Medulla oblongata (tissue), 1 donor: ENCODE measurements around the gene LCNL1.

ENCODE experiments used
- DNase-seq: peaks from one replicate; pipeline ENCODE4 v3.0.0-alpha.2; 2015; ENCODE audit errors: extremely low spot score

The LCNL1 gene

DNA sequence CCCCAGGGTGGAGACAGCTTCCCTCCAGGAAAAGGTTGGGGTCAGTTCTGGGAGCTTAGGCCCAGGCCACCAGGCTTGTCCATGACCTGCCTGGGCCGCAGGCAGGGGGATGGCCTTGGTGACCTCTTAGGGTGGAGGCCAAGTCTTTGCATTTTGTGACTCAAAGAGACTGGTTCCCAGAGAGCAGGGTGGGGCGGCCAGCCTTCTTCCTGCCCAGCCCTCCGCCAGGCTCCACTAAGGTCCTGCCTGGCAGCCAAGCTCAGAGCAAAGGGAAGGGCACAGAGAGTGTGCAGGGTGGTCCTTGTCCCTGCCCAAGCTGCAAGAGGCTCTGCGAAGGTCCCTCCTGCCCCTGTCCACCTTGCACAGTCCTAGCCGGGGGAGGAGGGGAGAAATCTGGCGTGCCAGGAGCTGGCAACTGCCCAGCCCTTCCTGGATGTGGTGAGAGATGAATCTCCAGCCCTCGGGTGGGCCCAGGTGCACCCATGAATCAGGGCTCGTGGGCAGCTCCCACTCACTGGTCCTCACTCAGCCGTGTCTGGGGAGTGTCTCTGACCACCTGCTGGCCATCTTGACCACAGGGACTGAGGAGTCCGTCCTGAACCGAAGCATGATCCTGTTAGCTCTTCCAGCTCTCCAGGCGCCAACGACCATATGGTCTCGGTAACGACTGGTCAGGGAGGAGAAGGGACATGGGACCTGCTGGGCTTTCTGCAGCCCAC lies 7.8 kb upstream of the LCNL1 start:
- no peak for DNase-seq

DNA sequence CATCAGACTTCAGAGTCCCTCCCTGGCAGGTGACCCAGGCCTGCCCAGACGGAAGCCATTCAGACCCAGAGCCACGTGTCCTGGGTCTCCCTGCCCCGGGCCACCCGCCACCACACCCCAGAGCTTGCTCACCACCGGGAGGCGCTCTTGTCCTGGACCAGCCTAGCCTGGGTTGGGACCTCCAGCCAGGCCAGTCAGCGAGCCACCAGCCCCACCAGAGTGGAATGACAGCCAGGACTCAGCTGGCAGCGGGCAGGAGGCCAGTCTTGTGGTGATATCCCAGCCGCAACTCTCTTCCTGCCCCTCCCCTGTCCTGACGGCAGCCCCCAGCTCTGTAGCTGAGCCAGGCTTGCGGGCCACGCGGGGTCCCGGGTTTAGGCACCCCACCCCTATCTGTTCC lies 7.1 kb upstream of the LCNL1 start:
- DNase-seq, result peak; percentile 84

DNA sequence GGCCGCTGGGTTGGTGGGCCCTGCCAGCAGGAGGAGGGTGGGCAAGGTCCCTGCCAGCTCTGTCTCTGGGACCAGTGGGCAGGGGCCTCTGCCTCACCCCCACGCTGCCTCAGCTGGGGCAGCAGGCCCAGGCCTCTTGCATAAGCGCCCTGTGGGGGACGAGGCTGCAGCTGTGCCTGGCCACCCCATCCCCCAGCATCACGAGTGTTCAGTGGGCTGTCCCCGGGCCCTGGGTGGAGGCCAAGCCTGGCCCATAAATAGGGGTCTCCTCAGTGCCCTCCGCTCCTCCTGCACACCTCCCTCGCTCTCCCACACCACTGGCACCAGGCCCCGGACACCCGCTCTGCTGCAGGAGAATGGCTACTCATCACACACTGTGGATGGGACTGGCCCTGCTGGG lies 5.6 kb upstream of the LCNL1 start, which contains the start of gene PTGDS:
TSS of gene PTGDS (plus strand) at position 282 of the 400 bp plus-strand sequence. CDS start at position 357, 75 bp downstream.
- DNase-seq, result peak; percentile 95

DNA sequence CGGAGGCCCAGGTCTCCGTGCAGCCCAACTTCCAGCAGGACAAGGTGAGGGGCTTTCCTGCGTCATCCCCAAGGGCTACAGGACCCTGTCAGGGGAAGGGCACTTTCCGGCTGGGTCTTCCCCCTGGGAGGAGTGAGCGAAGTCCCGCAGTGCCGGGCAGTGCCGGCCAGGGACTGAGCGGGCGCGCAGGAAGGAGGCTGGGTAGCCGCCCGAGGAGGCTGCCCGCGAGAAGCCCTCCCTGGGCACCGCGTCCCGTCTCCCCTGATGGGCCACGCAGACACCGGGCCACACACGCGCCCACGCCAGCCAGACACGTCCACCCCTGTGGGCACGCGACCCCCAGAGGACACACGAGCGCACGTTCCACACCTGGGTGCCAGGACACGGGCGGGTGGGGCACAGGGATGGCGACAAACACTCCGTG lies 5.1 kb upstream of the LCNL1 start:
- DNase-seq, result no peak

DNA sequence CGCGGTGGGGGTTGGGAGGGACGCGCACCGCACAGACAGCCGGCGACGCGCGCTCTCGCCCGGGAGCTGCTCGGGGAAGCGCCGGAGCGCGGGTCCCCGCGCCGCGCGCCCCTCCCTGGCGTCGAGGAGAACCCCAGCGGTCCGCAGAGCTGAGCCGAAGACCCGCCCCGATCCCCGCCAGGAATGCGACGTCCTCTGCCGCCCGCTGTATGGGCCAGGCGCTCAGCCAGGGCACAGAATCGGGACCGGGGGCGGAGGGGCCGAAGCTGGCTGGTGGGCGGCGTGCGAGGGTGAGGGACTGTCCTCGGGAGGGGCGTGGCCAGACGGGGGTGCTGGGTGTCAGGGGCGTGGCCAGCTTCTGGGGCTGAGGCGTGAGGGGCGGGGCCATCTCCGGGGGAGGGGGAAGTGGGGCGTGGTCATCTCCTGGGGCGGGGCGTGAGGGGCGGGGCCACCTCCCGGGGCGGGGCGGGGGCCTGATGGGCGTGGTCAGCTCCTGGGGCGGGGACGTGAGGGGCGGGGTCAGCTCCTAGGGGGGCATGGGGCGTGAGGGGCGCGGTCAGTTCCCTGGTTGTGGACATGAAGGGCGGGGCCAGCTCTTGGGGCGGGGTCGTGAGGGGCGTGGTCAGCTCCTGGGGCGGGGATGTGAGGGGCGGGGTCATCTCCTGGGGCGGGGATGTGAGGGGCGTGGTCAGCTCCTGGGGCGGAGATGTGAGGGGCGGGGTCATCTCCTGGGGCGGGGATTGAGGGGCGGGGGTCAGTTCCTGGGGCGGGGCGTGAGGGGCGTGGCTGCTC lies 4.5 kb upstream of the LCNL1 start:
- DNase-seq, result peak; percentile 91

DNA sequence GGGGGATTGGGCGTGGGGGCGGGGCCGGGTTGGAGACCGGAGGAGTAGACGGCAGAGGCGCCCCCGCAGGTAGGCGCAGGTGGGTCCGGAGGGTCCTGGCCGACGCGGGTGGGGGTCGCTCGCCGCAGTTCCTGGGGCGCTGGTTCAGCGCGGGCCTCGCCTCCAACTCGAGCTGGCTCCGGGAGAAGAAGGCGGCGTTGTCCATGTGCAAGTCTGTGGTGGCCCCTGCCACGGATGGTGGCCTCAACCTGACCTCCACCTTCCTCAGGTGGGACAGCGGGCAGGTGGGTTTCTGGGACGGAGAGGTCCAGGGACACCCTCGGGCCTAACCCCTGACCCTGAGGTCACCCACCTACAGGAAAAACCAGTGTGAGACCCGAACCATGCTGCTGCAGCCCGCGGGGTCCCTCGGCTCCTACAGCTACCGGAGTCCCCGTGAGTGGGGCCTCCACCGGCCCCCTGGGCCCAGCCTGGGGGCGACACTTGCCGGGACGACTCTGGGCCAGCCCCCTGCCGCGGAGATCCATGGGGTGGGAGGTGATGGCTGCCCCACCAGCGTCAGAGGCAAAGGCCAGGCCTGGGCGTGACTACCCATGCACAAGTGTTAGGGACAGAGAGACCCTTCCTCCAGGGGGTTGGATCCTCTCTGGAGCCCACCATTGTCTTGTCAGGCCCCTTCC lies 3.8 kb upstream of the LCNL1 start:
- no peak for DNase-seq

DNA sequence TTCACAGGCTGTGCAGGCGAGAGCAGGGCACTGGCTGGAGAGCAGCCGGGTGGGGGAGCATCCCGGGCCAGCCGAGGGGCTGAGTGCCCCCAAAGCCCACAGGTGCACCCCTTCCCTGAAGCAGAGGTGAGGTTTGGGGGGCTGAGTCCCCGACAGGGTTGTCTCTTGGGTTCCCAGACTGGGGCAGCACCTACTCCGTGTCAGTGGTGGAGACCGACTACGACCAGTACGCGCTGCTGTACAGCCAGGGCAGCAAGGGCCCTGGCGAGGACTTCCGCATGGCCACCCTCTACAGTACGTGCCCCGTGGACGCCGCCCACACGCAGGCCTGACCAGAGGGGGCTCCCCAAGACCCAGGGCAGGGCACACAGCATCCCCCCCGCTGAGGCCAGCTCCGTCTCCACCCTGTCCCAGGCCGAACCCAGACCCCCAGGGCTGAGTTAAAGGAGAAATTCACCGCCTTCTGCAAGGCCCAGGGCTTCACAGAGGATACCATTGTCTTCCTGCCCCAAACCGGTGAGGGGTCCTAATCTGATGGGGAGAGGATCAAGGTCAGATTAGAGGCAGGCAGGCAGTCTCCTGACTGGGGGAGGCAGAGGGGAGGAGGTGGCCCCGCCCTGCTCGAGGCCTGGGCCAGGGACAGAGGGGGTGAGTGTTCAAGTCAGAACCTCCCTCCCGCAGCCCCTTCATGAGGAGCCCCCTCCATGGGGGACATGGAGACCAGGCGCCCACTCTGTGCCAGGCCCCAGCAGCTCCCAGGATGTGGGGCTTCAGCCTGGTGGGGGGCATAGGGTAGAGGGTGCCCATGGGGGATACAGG lies 2.8 kb upstream of the LCNL1 start:
- peak; percentile 33 for DNase-seq

DNA sequence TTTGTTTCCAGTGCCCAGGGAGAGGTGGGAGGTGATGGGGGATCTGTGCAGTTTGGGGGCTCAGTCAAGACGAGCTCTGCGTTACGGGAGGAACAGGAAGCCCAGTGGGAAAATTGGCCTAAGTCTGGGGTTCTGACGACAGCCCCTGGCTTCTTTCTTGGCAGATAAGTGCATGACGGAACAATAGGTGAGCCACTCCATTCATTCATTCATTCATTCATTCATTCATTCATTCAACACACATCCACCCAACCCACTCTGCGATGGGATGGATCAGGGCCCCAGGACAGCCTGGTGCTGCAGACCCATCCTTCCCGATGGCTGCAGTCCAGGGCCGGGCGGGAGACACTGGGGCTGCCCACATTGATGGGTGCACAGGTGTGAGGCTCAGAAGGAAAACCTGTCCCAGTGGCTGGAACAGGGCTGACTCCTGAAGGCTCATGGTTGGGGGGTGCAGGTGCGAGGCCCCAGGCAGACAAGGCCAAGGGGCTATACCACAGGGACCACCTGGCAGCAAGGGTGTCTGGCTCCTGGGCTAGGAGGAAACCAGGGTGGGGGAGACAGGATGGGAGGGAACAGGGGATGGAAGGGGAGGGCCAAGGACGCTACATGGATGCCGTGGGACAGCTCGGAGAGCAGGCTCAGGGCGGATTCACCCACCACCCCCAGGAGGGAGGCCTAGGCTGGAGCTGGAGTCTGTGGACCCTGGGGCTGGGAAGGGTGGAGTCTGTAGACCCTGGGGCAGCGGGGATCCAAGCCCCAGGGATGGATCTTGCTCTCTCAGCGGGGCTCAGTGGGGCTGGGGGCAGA lies 1.9 kb upstream of the LCNL1 start:
- peak; percentile 31 for DNase-seq

DNA sequence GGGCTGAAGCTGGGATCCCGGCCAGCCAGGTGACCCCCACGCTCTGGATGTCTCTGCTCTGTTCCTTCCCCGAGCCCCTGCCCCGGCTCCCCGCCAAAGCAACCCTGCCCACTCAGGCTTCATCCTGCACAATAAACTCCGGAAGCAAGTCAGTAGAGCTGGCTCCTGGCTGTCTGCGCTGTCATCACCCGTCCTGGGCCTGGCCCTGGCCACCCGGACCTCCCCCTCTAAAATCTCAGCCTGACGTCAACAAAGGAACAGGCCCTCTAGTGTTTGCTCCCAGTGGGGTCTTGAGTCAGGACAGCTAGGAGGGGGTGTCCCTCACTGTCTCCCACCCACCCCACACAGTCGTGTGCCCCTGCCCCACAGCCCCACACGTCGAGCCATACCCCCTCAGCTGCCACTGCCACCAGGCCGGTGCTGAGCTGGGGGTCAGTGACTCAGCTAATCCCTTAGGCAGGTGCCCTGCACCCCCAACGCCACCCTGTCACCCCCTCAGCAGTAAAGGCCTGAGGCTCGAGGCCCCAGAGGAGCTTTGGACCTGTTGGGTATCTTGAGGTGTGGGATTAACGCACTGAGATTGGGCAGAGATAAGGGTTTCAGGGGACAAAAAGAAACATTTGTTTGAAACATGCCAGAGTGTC lies 1.1 kb upstream of the LCNL1 start:
- peak; percentile 82 for DNase-seq

DNA sequence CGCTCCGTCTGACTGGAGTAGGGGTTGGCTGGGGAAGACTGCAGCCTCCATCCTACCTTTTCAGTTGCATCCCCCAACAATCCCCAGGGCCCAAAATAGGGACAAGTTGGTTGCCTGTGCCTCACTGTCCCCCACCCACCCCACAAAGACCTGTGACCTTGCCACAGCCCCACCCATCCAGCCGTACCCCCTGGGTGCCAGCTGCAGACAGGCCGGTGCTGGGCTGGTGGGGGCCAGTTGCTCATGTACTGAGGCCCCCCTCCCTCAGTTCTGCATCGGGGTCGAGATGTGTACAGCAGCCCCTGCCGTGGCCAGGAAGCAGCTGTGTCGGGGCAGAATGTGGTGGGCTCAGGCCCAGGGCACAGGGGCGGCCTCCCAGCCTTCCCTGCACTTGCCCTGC lies 374 bp downstream of the LCNL1 start:
- DNase-seq, result peak; percentile 43

DNA sequence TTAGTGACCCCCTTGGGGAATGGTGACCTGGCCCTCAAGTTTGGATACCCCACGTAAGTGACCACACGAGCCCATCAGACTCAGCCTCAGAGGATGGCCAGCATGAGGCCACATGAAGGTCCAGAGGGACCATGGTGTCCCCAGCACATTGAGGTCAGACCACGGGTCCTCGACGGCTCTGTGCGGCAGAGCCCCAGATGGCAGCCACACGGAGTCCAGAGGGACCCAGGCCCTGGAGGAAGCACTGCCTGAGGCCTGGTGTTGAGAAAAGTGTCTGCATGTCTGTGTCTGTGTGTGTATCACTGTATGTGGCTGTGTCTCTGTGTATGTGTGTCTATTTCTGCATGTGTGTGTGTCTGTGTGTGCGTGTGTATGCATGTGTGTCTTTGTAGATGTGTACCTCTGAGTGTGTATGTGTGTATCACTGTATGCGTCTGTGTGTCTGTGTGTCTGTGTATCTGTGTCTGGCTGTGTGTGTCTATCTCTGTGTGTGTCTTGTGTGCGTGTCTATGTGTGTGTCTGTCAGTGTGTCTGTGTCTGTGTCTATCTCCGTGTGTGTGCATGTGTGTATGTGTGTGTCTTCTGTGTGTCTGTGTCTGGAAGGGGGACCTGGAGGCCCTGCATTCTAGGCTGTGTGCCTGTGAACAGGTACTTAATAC lies 992 bp downstream of the LCNL1 start:
- DNase-seq, result peak; percentile 48

DNA sequence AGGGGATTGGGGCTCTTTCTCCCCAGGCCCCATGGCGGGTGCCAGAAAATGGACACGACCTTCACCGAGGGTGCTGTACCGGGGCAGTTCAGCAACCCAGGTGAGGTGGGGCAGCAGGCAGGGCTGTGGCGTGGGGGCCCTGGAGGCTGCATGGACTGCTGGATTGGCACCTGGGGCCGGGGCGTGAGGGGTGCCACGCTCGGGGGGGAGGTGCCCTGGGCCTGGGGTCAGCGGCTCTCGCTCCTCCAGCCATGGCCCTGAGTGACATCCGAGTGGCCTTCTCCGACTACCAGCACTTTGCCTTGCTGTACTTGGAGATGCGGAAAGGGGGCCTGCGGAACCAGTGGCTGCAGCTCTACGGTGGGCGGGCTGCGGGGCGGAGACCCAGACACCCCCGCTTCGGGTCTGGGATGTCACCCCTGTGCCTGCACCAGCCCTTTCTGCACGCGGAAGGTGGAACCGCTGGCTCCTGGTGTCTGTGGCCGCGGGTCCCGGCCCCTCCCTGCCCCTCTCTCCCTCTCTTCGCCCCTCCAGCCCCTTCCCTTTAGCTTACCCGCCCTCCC lies 1.8 kb downstream of the LCNL1 start:
- peak; percentile 17 for DNase-seq

DNA sequence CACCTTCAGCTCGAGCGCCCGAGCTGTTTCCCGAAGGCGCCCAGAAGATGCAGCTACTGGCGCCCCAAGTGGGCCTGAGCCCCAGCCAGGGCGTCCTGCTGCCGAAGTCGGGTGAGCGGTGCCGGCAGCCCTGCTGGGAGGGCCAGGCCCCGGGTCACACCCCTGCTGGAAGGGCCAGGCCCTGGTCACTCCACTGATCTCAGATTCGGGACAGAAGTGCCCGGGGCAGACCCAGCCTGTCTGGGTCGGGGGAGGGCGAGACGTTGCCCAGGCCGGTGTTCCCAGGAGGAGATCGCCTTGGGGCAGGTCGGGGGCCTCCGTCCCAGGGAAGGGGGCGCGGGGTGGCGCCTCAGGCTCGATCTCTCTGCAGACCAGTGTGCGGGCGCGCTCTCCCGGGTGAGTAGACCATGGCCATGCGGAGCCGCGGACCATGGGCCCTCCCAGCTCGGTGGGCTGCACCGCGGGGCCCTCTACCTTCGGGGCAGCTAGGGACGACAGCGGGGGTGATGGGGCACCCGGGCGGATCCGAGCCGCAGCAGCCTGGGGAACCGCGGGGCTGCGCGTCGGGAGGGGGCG lies 2.3 kb downstream of the LCNL1 start:
- peak; percentile 13 for DNase-seq

DNA sequence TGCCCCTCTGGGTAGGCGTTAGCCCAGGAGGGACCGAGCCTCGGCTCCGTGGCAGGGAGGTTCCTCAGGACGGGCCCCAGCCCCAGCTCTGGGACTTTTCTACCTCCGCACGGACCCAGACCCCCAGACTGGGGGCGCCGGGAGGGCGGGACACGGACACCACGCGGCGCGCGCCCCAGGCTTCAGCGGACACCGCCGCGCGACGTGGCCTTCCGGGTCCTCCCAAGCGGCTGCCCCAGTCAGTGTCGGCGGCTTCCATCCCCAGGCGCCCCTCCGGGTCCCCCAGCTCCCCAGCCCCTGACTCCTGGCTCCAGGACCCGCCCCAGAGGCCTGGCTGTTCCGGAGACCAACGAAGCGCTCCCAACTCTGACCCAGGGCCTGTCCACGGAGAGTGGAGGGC lies 3.1 kb downstream of the LCNL1 start:
- no peak for DNase-seq

DNA sequence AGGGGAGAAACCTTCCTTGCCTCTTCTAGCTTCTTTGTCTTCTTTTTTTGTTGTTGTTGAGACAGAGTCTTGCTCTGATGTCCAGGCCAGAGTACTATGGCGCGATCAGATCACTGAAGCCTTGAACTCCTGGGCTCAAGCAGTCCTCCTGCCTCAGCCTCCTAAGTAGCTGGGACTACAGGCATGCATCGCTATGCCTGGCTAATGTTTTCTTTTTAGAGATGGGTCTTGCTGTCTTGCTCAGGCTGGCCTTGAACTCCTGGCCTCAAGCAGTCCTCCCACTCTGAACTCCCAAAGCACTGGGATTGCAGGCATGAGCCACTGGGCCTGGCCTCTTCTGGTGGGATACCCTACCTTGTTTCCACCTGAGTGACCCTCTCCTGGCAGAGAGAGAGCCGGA lies 6.1 kb downstream of the LCNL1 start:
- no peak for DNase-seq

DNA sequence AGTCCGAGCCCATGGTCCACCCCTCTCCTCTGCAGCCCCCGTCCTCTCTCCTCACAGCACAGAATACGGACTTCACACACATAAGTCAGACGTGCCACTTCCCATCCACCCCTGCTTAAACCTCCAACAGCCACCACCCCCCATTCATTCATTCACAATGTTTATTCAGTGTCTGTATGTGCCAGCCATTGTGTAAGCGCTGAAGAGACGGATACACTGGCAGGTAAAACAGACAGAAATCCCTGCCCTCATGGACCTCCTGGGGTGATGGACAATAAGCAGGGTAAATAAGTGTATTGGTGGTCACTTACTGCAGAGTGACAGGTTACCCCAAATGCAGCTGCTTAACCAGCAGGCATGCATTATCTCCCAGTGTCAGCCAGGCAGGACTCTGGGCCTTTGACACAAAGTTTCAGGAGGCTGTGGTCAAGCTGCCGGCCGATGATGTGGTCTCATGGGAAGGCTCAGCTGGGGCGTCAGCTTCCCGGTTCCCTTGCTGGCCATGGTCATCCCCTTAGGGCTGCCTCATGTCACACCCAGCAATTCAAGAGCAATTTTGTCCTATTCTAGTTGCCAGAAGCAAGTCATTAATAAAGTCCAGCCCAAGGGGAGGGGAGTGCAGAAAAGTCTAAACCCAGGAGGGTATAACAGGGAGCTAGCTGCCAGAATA lies 7.6 kb downstream of the LCNL1 start:
- no peak for DNase-seq

DNA sequence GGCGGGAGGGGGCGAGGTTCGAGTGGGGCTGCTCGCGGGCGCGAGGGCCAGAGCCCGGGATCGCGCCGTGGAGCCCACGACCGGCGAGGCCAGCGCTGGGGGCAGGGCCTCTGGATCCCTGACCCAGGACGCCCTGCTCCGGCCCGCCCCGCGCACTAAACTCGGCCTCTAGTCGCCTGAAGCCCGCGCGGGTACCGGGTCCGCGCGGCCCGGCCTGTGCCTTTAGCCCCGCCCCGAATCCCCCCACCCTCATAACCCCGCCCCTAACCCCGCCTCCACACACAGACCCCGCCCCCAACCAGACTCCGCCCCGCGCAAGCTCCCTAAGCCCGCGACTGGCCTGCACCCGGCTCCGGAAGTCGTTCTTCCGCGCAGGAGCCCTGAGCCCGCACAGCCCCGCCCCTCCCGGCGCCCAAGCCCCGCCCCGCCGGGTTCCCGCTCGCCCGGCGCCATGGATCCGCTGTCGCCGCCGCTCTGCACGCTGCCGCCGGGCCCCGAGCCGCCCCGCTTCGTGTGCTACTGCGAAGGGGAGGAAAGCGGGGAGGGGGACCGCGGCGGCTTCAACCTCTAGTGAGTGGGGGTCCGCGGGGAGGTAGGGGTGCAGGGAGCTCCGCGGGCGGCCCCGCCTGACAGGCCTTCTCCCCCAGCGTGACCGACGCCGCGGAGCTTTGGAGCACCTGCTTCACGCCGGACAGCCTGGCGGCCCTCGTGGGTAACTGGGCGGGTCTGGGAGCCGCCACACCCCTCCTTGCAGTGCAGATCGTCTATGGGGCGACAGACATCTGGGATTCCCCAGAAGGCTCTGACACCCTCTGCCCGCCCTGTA lies 9.4 kb downstream of the LCNL1 start, which contains the start of gene PAXX:
TSS of gene PAXX (plus strand) at position 430 of the 826 bp plus-strand sequence. CDS start at position 452, 22 bp downstream.
- DNase-seq, result peak; percentile 90
